ENCODE results near the gene TENT4B. TPM values are rescaled to one million over a fixed set of nuclear protein-coding genes. Genes with fewer than 3 reads are reported as not detected.

Gene TENT4B
- total and polyA plus RNA-seq, 5 donors from 2014 or later: 3.5 to 19.7 (median 3.6) TPM

DNA sequence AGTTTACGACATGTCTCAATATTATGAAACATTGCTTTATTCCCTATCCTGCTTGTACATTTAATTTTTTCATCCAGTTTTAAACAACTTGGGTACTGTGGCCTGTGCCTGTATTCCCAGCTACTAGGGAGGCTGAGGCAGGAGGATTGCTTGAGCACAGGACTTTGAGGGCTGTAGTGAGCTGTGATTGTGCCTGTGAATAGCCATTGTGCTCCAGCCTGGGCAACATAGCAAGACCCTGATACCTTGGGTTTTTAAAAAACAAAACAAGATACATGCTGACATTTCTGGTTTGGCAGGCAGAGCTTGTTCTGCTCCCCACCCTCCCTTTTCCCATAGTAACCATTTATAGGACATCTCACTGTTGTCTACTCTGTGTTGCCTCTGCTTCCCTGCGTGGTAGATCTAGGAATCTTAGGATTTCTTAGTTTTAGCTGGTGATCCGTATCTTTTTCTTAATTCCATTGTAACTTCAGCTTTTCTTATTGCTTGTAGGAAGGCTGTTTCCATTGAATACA is 35.6 kb downstream of the TENT4B start:
- peak overlapping the region in 2 of 3 donors; percentile 41 to 47 for H3K27ac Mint-ChIP-seq
- H3K4me1 ChIP-seq (ENCODE audit: control insufficient read depth, insufficient read depth, low read length, poor library complexity, severe bottlenecking): peaks cover 13% of the 10 kb centered on the region
- H3K4me1 Mint-ChIP-seq: peaks cover 32 to 64% (median 56%) of the 10 kb centered on the region in 4 donors
- H3K27ac ChIP-seq (ENCODE audit: insufficient read depth, low read length, poor library complexity, severe bottlenecking): no peak overlapping the region
- peak overlapping the region in 2 of 4 donors; percentile 6 to 21 for H3K4me3 Mint-ChIP-seq
- no peak for ATAC-seq (ENCODE audit: low read depth in 2 of 2)
- H3K36me3 Mint-ChIP-seq: peaks cover 12% of the 10 kb centered on the region
- H3K9me3 ChIP-seq (ENCODE audit: control insufficient read depth in 2 of 2, low read length in 2 of 2): no peaks in the 10 kb centered on the region
- no peaks in the 10 kb centered on the region for H3K9me3 Mint-ChIP-seq
- H3K4me3 ChIP-seq (ENCODE audit: low read depth, low read length): no peak overlapping the region
- DNase-seq: no peak
- no peaks in the 10 kb centered on the region for H3K27me3 ChIP-seq (ENCODE audit: control insufficient read depth, insufficient read depth, low read length)
- H3K27me3 Mint-ChIP-seq: no peaks in the 10 kb centered on the region
- H3K36me3 ChIP-seq (ENCODE audit: control insufficient read depth, insufficient read depth, low read length): no peaks in the 10 kb centered on the region

DNA sequence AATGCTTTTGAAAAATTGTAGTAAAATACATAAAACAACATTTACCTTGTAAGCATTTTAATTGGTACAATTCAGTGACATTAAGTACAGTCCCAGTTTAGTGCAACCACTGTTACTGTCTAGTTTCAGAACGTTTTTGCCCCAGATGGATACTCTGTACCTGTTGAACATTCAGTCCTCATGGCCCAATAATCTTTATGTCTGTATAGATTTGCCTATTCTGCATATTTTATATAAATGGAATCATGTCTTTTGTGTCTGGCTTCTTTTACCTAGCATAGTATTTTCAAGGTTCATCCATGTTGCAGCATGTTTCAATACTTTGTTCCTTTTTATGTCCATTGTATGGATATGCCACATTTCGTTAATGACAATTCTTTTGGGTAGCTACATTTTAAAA is 37.2 kb downstream of the TENT4B start:
- peak overlapping the region in 1 of 4 donors; percentile 27 for H3K4me3 Mint-ChIP-seq
- peaks cover 33 to 62% (median 54%) of the 10 kb centered on the region in 4 donors for H3K4me1 Mint-ChIP-seq
- H3K9me3 Mint-ChIP-seq: no peaks in the 10 kb centered on the region
- Histone ChIP-seq H3K4me3 (ENCODE audit: low read depth, low read length) (no peak overlapping the region), H3K9me3 (ENCODE audit: control insufficient read depth in 2 of 2, low read length in 2 of 2) (no peaks in the 10 kb centered on the region), H3K4me1 (ENCODE audit: control insufficient read depth, insufficient read depth, low read length, poor library complexity, severe bottlenecking) (peaks cover 18% of the 10 kb centered on the region), H3K27ac (ENCODE audit: insufficient read depth, low read length, poor library complexity, severe bottlenecking) (no peak overlapping the region), H3K36me3 (ENCODE audit: control insufficient read depth, insufficient read depth, low read length) (no peaks in the 10 kb centered on the region), H3K27me3 (ENCODE audit: control insufficient read depth, insufficient read depth, low read length) (no peaks in the 10 kb centered on the region)
- no peak overlapping the region for H3K27ac Mint-ChIP-seq
- no peak for ATAC-seq (ENCODE audit: low read depth in 2 of 2)
- no peak for DNase-seq
- no peaks in the 10 kb centered on the region for H3K27me3 Mint-ChIP-seq
- H3K36me3 Mint-ChIP-seq: peaks cover 9% of the 10 kb centered on the region

DNA sequence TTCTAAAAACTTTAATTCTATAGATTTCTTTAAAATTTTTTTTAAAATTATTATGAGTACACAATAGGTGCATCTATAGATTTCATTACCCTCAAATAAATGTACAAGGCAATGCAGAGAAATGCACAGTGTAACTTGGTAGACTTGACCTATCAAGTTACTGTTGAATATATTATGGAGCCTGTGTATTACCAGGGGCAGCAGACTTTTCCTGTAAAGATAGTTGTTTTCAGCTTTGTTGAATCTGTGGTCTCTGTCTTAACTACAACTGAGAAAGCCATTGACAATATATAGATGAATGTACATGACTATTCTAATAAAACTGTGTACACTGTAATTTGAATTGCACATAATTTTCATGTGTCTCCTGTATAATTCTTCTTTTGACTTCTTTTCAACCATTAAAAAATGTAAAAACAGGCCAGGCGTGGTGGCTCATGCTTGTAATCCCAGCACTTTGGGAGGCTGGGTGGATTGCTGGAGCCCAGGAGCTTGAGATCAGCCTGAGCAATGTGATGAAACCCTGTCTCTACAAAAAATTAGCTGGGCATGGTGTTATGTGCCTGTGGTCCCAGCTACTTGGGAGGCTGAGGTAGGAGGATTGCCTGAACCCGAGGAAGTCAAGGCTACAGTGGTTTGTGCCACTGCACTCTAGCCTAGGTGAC is 39.4 kb downstream of the TENT4B start:
- peak overlapping the region; percentile 32 to 88 (median 61) for H3K27ac Mint-ChIP-seq
- peaks cover 36 to 74% (median 62%) of the 10 kb centered on the region in 4 donors for H3K4me1 Mint-ChIP-seq
- peak overlapping the region in 1 of 4 donors; percentile 35 for H3K4me3 Mint-ChIP-seq
- H3K9me3 Mint-ChIP-seq: peaks cover 0 to 2% (median 0%) of the 10 kb centered on the region in 7 donors
- H3K4me3 ChIP-seq (ENCODE audit: low read depth, low read length): no peak overlapping the region
- H3K4me1 ChIP-seq (ENCODE audit: control insufficient read depth, insufficient read depth, low read length, poor library complexity, severe bottlenecking): peaks cover 37% of the 10 kb centered on the region
- H3K27me3 ChIP-seq (ENCODE audit: control insufficient read depth, insufficient read depth, low read length): no peaks in the 10 kb centered on the region
- H3K27ac ChIP-seq (ENCODE audit: insufficient read depth, low read length, poor library complexity, severe bottlenecking): no peak overlapping the region
- H3K27me3 Mint-ChIP-seq: no peaks in the 10 kb centered on the region
- ATAC-seq (ENCODE audit: low read depth in 2 of 2) (no peak), DNase-seq (no peak)
- peaks cover 9% of the 10 kb centered on the region for H3K36me3 Mint-ChIP-seq
- no peaks in the 10 kb centered on the region for H3K36me3 ChIP-seq (ENCODE audit: control insufficient read depth, insufficient read depth, low read length)
- no peaks in the 10 kb centered on the region for H3K9me3 ChIP-seq (ENCODE audit: control insufficient read depth in 2 of 2, low read length in 2 of 2)

DNA sequence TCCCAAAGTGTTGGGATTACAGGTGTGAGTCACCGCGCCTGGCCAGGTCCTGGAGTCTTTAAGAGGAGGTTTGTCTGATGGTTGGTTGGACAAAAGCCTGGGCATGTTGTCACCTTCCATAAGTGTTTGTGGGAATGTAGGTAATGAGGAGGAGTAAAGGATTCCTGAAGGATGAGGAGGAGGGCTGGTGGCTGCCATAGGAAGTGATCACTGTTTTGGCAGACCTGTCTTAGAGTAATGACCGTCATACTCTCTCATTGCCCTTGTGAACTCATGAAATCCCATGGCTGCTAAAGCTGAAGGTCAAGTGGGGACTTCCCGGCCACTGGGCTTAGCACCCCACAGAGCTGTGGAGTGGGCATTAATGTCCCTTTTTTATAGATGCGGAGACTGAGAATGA is 40.5 kb downstream of the TENT4B start:
- Mint-ChIP-seq H3K4me1 (peaks cover 30 to 73% (median 57%) of the 10 kb centered on the region in 4 donors), H3K36me3 (peaks cover 9% of the 10 kb centered on the region), H3K4me3 (peak overlapping the region in 2 of 4 donors; percentile 6 to 21), H3K27me3 (no peaks in the 10 kb centered on the region), H3K9me3 (peaks cover 0 to 2% (median 0%) of the 10 kb centered on the region in 7 donors), H3K27ac (peak overlapping the region; percentile 61 to 71 (median 62))
- Histone ChIP-seq H3K9me3 (ENCODE audit: control insufficient read depth in 2 of 2, low read length in 2 of 2) (no peaks in the 10 kb centered on the region), H3K27ac (ENCODE audit: insufficient read depth, low read length, poor library complexity, severe bottlenecking) (no peak overlapping the region), H3K27me3 (ENCODE audit: control insufficient read depth, insufficient read depth, low read length) (no peaks in the 10 kb centered on the region), H3K36me3 (ENCODE audit: control insufficient read depth, insufficient read depth, low read length) (no peaks in the 10 kb centered on the region), H3K4me3 (ENCODE audit: low read depth, low read length) (no peak overlapping the region), H3K4me1 (ENCODE audit: control insufficient read depth, insufficient read depth, low read length, poor library complexity, severe bottlenecking) (peaks cover 34% of the 10 kb centered on the region)
- ATAC-seq (ENCODE audit: low read depth in 2 of 2): no peak
- no peak for DNase-seq

DNA sequence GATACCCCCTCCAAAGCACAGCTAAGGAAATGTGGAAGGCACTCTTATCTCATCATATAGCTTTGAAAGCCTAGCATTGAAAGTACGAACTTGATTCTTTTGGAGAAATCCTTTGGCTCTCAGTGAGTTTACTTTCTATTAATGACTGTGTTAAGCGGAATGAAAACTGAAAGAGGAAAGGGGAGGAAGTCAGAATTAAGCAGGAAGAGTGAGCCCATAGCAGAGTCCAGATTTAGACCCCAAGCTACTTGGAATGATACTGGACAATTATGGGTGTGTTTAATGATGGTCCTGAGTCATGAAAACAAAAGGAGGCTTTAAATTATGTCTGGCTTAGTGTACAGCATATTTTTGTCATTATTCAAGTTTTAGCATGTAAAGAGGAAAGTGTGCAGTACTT is 42.2 kb downstream of the TENT4B start:
- DNase-seq (no peak), ATAC-seq (ENCODE audit: low read depth in 2 of 2) (no peak)
- H3K27ac Mint-ChIP-seq: peak overlapping the region in 2 of 3 donors; percentile 3 to 29
- Histone ChIP-seq H3K4me3 (ENCODE audit: low read depth, low read length) (peak overlapping the region; percentile 32), H3K27ac (ENCODE audit: insufficient read depth, low read length, poor library complexity, severe bottlenecking) (peak overlapping the region; percentile 25), H3K27me3 (ENCODE audit: control insufficient read depth, insufficient read depth, low read length) (no peaks in the 10 kb centered on the region), H3K4me1 (ENCODE audit: control insufficient read depth, insufficient read depth, low read length, poor library complexity, severe bottlenecking) (peaks cover 33% of the 10 kb centered on the region), H3K9me3 (ENCODE audit: control insufficient read depth in 2 of 2, low read length in 2 of 2) (no peaks in the 10 kb centered on the region), H3K36me3 (ENCODE audit: control insufficient read depth, insufficient read depth, low read length) (no peaks in the 10 kb centered on the region)
- peaks cover 29 to 74% (median 56%) of the 10 kb centered on the region in 4 donors for H3K4me1 Mint-ChIP-seq
- peak overlapping the region in 1 of 4 donors; percentile 50 for H3K4me3 Mint-ChIP-seq
- H3K9me3 Mint-ChIP-seq: peaks cover 0 to 2% (median 0%) of the 10 kb centered on the region in 7 donors
- H3K27me3 Mint-ChIP-seq: no peaks in the 10 kb centered on the region
- H3K36me3 Mint-ChIP-seq: peaks cover 9% of the 10 kb centered on the region

DNA sequence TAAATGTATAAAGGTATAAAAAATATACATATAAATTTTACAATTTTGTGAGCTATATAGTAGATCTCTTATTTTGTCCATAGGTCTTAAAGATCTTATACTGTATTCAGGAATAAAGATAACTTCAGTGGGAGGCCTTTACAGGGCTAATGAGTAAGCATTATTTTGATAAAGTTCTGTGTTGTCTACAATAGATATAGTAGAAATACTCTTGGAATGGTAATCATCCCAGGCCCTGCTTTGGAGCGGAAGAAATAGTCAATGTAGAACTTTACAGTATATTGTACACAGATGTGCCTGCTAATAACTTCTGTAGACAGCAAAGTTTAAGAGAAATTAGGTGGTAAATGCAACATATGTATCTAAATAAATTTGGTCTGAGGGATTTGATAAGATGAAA is 42.6 kb downstream of the TENT4B start:
- H3K36me3 Mint-ChIP-seq: peaks cover 9% of the 10 kb centered on the region
- peak overlapping the region; percentile 25 for H3K27ac ChIP-seq (ENCODE audit: insufficient read depth, low read length, poor library complexity, severe bottlenecking)
- H3K9me3 Mint-ChIP-seq: peaks cover 0 to 2% (median 0%) of the 10 kb centered on the region in 7 donors

DNA sequence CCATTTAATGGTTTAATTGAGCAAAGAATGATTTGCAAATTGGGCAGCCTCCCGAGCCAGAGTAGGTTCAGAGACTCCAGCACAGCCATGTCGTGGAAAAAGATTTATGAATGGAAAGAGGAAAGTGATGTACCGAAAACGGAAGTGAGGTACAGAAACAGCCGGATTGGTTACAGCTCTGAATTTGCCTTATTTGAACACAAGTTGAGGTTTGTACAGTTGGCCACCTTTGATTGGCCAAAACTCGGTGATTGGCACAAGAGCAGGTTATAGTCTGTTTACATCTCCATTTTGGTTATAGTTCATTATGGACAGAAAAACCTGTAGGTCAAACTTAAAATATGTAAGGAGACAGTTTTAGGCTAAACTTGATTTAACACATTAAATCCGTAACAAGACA is 44.5 kb downstream of the TENT4B start:
- peaks cover 0 to 2% (median 0%) of the 10 kb centered on the region in 7 donors for H3K9me3 Mint-ChIP-seq
- no peak for ATAC-seq (ENCODE audit: low read depth in 2 of 2)
- H3K4me1 Mint-ChIP-seq: peaks cover 26 to 82% (median 62%) of the 10 kb centered on the region in 4 donors
- H3K27ac Mint-ChIP-seq: no peak overlapping the region
- H3K9me3 ChIP-seq (ENCODE audit: control insufficient read depth in 2 of 2, low read length in 2 of 2): no peaks in the 10 kb centered on the region
- no peak overlapping the region for H3K4me3 ChIP-seq (ENCODE audit: low read depth, low read length)
- H3K36me3 Mint-ChIP-seq: peaks cover 9% of the 10 kb centered on the region
- H3K27ac ChIP-seq (ENCODE audit: insufficient read depth, low read length, poor library complexity, severe bottlenecking): no peak overlapping the region
- H3K27me3 ChIP-seq (ENCODE audit: control insufficient read depth, insufficient read depth, low read length): no peaks in the 10 kb centered on the region
- peaks cover 46% of the 10 kb centered on the region for H3K4me1 ChIP-seq (ENCODE audit: control insufficient read depth, insufficient read depth, low read length, poor library complexity, severe bottlenecking)
- no peaks in the 10 kb centered on the region for H3K36me3 ChIP-seq (ENCODE audit: control insufficient read depth, insufficient read depth, low read length)
- no peaks in the 10 kb centered on the region for H3K27me3 Mint-ChIP-seq
- peak overlapping the region in 1 of 4 donors; percentile 38 for H3K4me3 Mint-ChIP-seq
- no peak for DNase-seq

More for the DNA sequence above, 42.6 kb downstream of the TENT4B start:
- no peaks in the 10 kb centered on the region for H3K9me3 ChIP-seq (ENCODE audit: control insufficient read depth in 2 of 2, low read length in 2 of 2)
- no peak for ATAC-seq (ENCODE audit: low read depth in 2 of 2)
- DNase-seq: no peak
- H3K4me1 Mint-ChIP-seq: peaks cover 25 to 74% (median 55%) of the 10 kb centered on the region in 4 donors
- H3K27ac Mint-ChIP-seq: peak overlapping the region in 1 of 3 donors; percentile 3
- no peaks in the 10 kb centered on the region for H3K36me3 ChIP-seq (ENCODE audit: control insufficient read depth, insufficient read depth, low read length)
- H3K27me3 ChIP-seq (ENCODE audit: control insufficient read depth, insufficient read depth, low read length): no peaks in the 10 kb centered on the region
- H3K4me3 ChIP-seq (ENCODE audit: low read depth, low read length): peak overlapping the region; percentile 7
- H3K27me3 Mint-ChIP-seq: no peaks in the 10 kb centered on the region
- H3K4me1 ChIP-seq (ENCODE audit: control insufficient read depth, insufficient read depth, low read length, poor library complexity, severe bottlenecking): peaks cover 32% of the 10 kb centered on the region
- no peak overlapping the region for H3K4me3 Mint-ChIP-seq
